Measurements from ENCODE around the gene TBX5.

- TF ChIP-seq EGR1 (IDR thresholded peaks at IDR 0.05) (no peak), RAD21 (IDR thresholded peaks at IDR 0.05; ENCODE audit: low read depth) (no peak), MAX (IDR thresholded peaks at IDR 0.05) (no peak), CEBPB (IDR thresholded peaks at IDR 0.05) (no peak), CREB1 (IDR thresholded peaks at IDR 0.05; ENCODE audit: low read depth) (no peak), EP300 (IDR thresholded peaks at IDR 0.05; ENCODE audit: borderline replicate concordance) (no peak), TAF1 (IDR thresholded peaks at IDR 0.05; ENCODE audit: low read depth) (no peak), FOXM1 (IDR thresholded peaks at IDR 0.05; ENCODE audit: borderline replicate concordance, low read depth) (no peak), TCF12 (IDR thresholded peaks at IDR 0.05; ENCODE audit: low read depth) (no peak), REST (IDR thresholded peaks at IDR 0.05; ENCODE audit: low read depth) (no peak), YY1 (IDR thresholded peaks at IDR 0.05; ENCODE audit: low read depth) (no peak), NFIC (IDR thresholded peaks at IDR 0.05) (no peak)
These were observed 8.8 kb downstream of the TBX5 start for GRCh38 chr12:114396869-114397719.
